HAP-1 (cell line): ENCODE results near the gene FBXO40.

Experiments
- DNase-seq, 2 experiments: peaks; one replicate each; pipeline ENCODE4 v3.0.0-alpha.2; 2016 to 2020; ENCODE audit warnings: low spot score in 2 of 2
- H3K27me3 ChIP-seq: fragments of 250-450 bp; sonication (Bioruptor Pico); 2 replicates; pipeline ENCODE4 v1.5.1; 2020; ENCODE audit warnings: low read depth, mild to moderate bottlenecking, moderate library complexity
- H3K36me3 ChIP-seq: fragments of 250-450 bp; sonication (Bioruptor Pico); replicated peaks from 2 replicates; pipeline ENCODE4 v1.5.1; 2020; ENCODE audit warnings: mild to moderate bottlenecking
- H3K4me1 ChIP-seq: fragments of 250-450 bp; sonication (Bioruptor Pico); 2 replicates; pipeline ENCODE4 v1.5.1; 2020; ENCODE audit warnings: mild to moderate bottlenecking
- H3K4me3 ChIP-seq: fragments of 250-450 bp; sonication (Bioruptor Pico); 2 replicates; pipeline ENCODE4 v1.5.1; 2020; ENCODE audit warnings: mild to moderate bottlenecking, moderate library complexity
- H3K9me3 ChIP-seq: fragments of 250-450 bp; sonication (Bioruptor Pico); 2 replicates; pipeline ENCODE4 v1.5.1; 2020; ENCODE audit warnings: mild to moderate bottlenecking, moderate library complexity
- in situ Hi-C: fragments of 300-500 bp; cut with MboI; formaldehyde crosslinking; loops from 3 replicates; pipeline ENCODE4 v1.14.3; 2020; ENCODE audit warnings: low sequenced_read_pairs, inconsistent platforms, mixed read lengths

Gene FBXO40

DNA sequence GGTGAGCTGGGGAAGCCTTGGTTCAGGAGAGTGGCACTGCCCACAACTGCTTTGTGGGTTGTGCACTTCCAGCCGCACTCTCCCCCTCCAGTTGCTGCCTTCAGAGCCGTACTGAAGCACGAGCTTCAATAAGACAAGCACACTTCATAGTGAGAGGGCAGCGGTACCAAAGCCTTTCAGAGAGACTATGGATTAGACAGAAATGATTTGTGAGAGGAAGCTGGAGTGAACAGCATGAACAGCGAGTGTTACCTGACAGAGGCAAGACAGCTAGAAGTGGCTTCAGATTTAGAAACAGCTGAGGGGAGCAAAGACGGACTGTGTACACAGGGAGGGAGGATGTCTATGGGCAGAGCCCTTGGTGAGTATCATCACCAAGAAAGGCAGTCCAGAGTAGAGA lies 36.4 kb downstream of the FBXO40 start:
- Histone ChIP-seq H3K36me3 (no peaks in the 10 kb centered on the region), H3K4me1 (no peaks in the 10 kb centered on the region), H3K4me3 (no peak overlapping the region), H3K27me3 (no peaks in the 10 kb centered on the region), H3K9me3 (no peaks in the 10 kb centered on the region)
- DNase-seq, result no peak
- in situ Hi-C loops, result no loop called here

DNA sequence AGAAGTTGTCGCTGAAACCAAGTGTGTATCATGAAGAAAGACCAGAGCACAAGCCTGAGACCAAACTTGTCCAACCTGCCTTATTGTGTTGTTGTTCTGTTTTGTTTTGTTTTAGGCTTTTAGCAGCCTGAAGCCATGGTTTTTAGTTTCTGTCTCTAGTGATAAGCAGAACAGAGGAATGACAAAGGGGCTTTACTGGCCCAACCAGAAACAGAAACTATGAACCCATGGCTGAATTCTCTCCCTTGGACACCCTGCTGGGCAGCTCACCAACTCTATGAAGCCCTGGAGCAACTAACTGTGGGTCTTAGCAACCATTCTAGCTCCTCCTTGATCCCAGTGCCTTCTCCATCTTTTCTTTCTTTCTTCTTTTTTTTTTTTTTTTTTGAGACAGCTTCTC lies 37.2 kb downstream of the FBXO40 start:
- DNase-seq, result no peak
- Histone ChIP-seq H3K4me3 (no peak overlapping the region), H3K36me3 (no peaks in the 10 kb centered on the region), H3K4me1 (no peaks in the 10 kb centered on the region), H3K9me3 (no peaks in the 10 kb centered on the region), H3K27me3 (no peaks in the 10 kb centered on the region)
- in situ Hi-C loops, result no loop called here

DNA sequence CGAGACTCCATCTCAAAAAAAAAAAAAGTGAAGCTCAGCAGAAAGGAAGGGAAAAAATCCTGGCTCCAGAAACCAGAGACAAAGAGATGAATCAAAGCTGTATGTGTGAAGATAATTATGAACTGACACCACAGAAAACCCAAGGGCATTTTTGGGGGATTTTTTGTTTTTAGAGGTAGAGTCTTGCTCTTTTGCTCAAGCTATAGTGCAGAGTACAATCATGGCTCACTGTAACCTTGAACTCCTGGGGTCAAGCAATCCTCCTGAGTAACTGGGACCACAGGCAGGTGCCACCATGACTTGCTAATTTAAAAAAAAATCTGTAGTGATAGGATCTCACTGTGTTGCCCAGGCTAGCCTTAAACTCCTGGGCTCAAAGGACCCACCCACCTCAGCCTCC lies 44.7 kb downstream of the FBXO40 start:
- no peaks in the 10 kb centered on the region for H3K36me3 ChIP-seq
- DNase-seq, result no peak
- in situ Hi-C loops, result no loop called here
- no peak overlapping the region for H3K4me3 ChIP-seq
- H3K4me1 ChIP-seq, result no peaks in the 10 kb centered on the region
- H3K27me3 ChIP-seq, result no peaks in the 10 kb centered on the region
- no peaks in the 10 kb centered on the region for H3K9me3 ChIP-seq

DNA sequence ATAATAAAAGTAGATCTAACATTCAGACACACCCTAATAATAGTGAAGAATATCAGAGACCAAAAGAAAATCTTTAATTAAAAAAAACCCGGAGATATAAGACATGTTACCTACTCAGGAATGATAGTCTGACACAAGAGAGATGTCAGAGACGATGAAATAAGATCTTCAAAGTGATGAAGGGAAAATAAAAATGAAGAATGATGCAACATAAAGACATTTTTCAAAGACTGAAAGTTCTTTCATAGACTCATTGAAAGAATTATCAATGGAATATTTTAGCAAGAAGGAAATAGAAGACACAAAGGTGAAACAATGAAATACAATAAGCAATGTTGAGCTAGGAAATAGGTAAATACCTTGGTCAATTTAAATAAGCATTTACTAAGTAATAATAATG lies 47.9 kb downstream of the FBXO40 start:
- Histone ChIP-seq H3K4me1 (no peaks in the 10 kb centered on the region), H3K36me3 (no peaks in the 10 kb centered on the region), H3K9me3 (no peaks in the 10 kb centered on the region), H3K4me3 (no peak overlapping the region), H3K27me3 (no peaks in the 10 kb centered on the region)
- DNase-seq, result no peak
- in situ Hi-C loops, result no loop called here

DNA sequence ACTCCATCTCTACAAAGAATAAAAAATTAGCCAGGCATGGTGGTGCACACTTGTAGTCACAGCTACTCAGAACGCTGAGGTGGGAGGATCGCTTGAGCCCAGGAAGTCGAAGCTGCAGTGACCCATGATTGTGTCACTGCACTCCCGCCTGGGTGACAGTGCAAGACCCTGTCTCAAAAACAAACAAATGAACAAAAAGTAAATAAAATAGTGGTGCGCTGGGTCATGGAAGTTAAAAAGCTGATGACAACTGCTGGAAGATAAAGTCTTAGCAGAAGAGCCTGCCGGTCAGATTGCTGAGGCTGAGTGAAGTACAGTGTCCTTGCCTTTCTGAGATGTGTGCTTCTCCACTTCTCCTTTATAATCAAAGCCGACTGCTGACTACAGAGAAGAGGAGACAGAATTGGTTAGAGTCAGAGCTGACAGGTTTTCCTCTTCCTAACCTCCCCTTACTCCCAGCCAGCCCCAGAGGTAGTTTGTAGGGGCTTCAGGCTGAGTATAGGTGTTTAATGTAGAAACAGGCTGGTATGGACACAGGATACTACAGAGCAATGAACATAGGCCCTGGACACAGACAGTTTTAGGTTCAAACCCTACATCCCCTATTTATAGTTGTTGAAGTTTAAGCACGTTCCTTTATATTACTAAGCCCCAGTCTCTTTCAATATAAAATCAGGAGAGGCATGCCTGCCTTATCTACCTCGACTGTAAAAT lies 49.6 kb downstream of the FBXO40 start:
- Histone ChIP-seq H3K9me3 (no peaks in the 10 kb centered on the region), H3K36me3 (no peaks in the 10 kb centered on the region), H3K27me3 (no peaks in the 10 kb centered on the region), H3K4me1 (no peaks in the 10 kb centered on the region), H3K4me3 (no peak overlapping the region)
- DNase-seq, result no peak
- in situ Hi-C loops, result no loop called here

DNA sequence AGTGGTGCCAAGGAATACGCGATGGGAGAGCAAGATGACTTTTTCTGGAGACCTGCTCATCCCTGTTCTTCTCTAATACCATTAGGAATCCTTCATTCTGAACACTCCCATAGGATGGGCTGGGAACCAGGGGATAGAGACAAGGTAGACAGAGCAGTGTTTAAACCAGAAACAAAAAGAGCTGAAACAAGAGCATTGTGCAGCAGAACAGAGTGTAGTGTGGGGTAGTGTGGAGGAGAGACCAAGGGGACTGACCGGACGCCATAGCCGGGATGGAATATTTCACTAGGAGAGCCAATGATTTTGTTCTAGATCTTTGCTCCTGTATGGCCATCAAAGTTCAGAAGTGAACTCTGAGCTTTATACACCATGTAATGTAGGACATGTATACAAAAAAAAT lies 51.9 kb downstream of the FBXO40 start:
- in situ Hi-C loops, result no loop called here
- no peak overlapping the region for H3K4me3 ChIP-seq
- H3K9me3 ChIP-seq, result no peaks in the 10 kb centered on the region
- H3K36me3 ChIP-seq, result no peaks in the 10 kb centered on the region
- H3K27me3 ChIP-seq, result no peaks in the 10 kb centered on the region
- no peak for DNase-seq
- no peaks in the 10 kb centered on the region for H3K4me1 ChIP-seq

DNA sequence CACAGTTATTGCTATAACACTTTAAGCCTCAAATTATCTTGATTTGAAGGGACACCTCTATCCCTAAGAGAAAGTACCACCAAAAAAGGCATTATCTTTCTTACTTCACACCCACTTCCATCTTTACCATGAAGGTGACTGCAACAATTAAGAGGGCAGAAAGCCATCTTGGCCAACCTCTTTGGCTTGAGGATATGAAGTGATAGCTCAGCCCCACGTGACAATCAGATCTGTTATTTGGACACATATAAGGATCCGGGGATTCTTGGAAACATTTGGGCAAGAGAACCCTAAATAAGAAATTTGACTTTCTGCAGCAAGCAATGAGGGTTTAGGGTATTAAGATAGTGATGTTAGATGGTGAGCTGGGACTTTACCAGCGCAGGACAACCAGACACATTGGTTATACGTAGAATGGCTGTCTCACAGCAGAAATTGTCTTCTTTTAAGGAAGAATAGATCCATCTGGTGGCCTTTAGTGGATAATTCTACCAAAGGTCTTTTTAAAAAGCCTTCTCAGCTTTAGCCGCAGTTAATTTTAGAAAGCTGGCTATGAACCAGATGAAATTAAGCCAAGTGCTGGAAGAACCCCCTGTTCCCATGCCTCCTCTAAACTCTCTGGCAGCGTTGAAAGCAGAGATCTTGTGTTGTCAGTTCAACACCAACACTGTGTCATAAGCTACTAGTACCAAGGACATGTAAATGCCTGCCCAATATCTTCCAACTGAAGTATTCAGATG lies 55.2 kb downstream of the FBXO40 start:
- in situ Hi-C loops, result no loop called here
- DNase-seq, result no peak
- H3K9me3 ChIP-seq, result no peaks in the 10 kb centered on the region
- H3K4me1 ChIP-seq, result no peaks in the 10 kb centered on the region
- no peaks in the 10 kb centered on the region for H3K36me3 ChIP-seq
- H3K4me3 ChIP-seq, result no peak overlapping the region
- no peaks in the 10 kb centered on the region for H3K27me3 ChIP-seq

DNA sequence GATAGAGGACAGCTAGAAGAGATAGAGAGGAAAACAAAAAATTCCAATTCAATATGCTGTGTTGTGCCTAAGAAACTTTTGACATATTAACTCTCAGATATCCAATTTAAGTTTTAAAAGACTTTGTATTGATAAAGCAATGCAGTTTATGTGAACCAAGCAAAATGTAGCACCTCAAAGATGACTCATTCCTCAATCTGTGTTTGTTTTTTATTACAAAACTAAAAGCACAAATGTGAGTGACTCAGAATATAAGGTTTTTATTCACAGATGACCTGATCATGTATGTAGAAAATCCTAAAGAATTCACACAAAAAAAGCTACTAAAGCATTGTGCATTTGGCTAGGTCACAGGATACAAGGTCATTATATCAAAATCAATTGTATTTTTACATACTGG lies 56.5 kb downstream of the FBXO40 start:
- H3K4me3 ChIP-seq, result no peak overlapping the region
- H3K36me3 ChIP-seq, result no peaks in the 10 kb centered on the region
- no peaks in the 10 kb centered on the region for H3K4me1 ChIP-seq
- in situ Hi-C loops, result no loop called here
- H3K9me3 ChIP-seq, result no peaks in the 10 kb centered on the region
- H3K27me3 ChIP-seq, result no peaks in the 10 kb centered on the region
- no peak for DNase-seq

DNA sequence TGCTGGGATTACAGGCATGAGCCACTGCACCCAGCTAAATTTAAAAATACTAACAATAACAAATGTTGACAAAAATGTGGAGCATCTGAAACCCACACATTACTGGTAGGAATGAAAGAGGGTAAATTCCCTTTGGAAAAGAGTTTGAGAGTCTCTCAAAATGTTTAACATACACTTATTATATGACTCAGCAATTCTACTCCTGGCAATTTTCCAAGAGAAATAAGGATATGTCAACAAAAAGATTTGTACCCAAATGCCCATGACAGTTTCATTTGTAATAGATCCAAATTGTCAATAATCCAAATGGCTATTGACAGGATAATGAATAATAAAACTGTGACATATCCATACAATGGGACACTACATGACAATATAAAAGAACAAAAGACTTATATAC lies 58.5 kb downstream of the FBXO40 start:
- DNase-seq, result no peak
- Histone ChIP-seq H3K4me3 (no peak overlapping the region), H3K4me1 (no peaks in the 10 kb centered on the region), H3K27me3 (no peaks in the 10 kb centered on the region), H3K36me3 (no peaks in the 10 kb centered on the region), H3K9me3 (no peaks in the 10 kb centered on the region)
- in situ Hi-C loops, result no loop called here

DNA sequence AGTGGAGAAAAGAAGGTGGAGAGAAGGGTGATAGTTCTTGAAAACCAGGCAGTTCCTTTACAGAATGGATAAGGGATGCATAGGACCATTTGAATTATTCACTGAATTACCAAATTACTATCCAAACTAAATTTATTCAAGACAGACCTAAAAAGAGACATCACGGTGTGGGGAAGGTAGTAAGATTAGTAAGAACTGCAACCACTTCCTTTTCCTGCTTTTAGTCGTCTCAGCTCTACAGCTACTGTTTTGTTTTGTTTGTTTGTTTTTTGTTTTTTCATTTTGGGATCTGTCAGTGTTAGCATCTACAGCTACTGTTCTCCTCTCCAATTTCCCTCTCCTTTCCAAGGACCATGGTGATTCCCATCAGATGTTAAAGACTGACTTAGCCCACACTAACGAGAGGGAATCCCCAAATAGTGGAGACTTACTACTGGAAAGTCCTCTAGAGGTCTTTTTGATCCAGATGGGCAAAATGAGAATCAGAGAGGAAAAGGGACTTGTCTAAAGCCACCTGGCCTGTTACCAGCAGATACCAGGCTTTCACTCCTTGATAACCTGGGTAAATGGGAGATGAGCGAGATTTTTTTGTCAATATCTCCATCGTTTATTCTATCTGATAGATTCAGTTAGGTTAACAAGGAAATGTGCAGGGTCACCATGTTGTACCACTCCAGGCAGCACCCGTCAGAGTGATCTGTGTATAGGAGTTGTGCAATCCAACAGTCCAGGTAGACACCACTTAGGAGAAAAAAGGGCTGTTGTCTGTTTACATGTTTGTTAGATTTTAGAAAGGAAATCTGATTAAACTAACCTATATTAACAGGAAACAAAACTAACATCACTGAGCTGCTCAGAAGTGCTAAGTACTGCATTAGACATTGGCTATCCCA lies 61.6 kb downstream of the FBXO40 start:
- Histone ChIP-seq H3K4me3 (no peak overlapping the region), H3K27me3 (no peaks in the 10 kb centered on the region), H3K9me3 (no peaks in the 10 kb centered on the region), H3K4me1 (no peaks in the 10 kb centered on the region), H3K36me3 (no peaks in the 10 kb centered on the region)
- in situ Hi-C loops, result no loop called here
- no peak for DNase-seq

DNA sequence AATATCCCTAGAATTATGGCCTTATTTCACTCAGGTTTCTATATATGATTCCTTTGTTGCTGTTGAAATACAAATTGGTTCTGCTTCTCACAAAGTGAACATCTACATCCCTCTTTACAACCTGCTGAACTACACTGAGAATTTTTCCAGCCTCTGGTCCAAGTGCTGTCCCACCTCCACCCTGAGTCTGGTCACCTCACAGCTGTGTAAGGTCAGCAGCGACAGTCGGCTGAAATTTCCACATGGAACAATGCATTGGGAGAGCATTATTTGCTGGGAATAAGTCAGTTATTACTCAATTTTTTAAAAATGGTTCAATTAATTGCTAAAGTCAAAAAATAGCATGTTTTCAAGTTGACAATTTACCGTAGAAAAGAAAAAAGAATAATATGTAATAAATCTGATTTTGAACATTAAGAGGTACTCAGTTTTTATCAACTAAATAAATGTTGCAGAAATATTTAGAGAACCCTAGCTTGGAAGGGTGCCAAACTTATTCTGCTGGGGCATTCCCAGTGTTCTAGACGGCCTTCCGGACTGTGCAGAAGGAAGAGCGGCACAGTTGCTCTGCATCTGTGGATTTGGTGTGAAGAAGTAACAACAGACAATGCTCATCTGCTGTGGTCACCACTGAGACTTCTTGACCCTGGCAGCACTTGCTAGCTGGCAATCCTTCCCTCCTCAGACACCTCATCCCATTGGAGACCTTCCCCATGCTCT lies 65.7 kb downstream of the FBXO40 start:
- Histone ChIP-seq H3K9me3 (no peaks in the 10 kb centered on the region), H3K4me1 (peaks cover 3% of the 10 kb centered on the region; the same call in 1 of the 2 replicates), H3K4me3 (no peak overlapping the region), H3K27me3 (no peaks in the 10 kb centered on the region), H3K36me3 (peaks cover 9% of the 10 kb centered on the region)
- in situ Hi-C loops, result no loop called here
- no peak for DNase-seq

DNA sequence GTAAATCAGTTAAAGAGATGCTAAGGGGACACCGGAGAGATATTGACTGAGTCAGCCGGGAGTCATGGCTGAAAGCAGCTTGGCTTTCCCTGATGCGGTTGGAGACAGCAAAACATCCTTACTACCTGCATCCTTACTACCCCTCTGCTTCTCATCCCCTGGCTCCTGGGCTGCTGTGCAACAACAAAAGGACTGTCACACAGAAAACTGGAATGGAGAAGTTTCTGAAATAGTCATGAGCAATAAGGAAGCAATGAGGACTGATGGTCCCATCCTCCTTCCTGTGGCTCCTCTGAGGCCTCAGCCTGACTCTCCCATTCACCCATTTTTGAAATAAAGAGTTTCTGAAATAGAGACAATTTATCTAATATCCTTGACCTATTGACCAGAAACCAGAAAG lies 66.4 kb downstream of the FBXO40 start:
- peaks cover 16% of the 10 kb centered on the region for H3K36me3 ChIP-seq
- DNase-seq, result no peak
- in situ Hi-C loops, result no loop called here
- no peaks in the 10 kb centered on the region for H3K27me3 ChIP-seq
- peaks cover 3% of the 10 kb centered on the region; the same call in 1 of the 2 replicates for H3K4me1 ChIP-seq
- no peaks in the 10 kb centered on the region for H3K9me3 ChIP-seq
- H3K4me3 ChIP-seq, result no peak overlapping the region

DNA sequence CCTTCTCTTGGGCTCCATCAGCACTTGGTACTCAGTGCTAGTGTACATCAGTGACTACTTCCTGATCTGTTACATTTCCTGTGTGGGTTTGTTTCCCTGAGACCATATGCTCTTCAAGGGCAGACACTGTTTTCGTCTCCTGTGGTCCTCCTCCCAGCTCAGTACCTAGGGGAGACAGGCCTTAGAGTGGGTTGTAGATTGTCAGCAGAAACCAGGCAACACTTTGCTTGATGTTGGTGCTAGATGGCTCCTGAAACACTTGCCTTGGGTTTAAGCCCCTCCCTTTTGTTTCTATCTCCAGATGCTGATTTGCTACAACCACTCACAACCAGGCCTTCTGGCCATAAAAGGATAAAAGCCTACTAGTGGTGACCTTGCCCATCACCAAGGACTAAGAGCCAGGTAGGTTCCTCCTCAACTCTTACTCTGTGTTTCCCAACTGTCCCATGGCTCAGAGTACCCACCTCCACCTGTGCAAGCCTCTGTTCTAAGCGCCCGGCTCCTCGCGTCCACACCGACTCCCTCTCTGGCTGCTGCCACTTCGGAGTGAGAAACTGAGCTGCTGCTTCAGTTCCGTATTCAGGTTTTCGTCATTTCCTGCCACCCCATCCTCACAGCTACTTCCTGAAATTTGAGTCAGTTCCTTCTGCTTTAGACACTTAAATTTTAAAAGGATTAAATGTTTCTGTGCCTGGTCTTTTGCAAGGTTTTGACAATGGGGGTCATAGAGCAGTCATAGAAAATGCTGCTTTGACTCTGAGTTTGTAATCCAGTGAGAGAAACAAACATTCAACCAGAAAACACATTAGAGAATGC lies 67.4 kb downstream of the FBXO40 start, which contains the start of gene HCLS1:
TSS of gene HCLS1 (minus strand) at position 548 of the 816 bp plus-strand sequence. CDS start 2,556 bp downstream, outside the sequence.
- H3K4me1 ChIP-seq, result peaks cover 3% of the 10 kb centered on the region; the same call in 1 of the 2 replicates
- peak; percentile 24 to 42 for DNase-seq
- H3K36me3 ChIP-seq, result peaks cover 20% of the 10 kb centered on the region
- no peaks in the 10 kb centered on the region for H3K9me3 ChIP-seq
- H3K27me3 ChIP-seq, result no peaks in the 10 kb centered on the region
- in situ Hi-C loops, result no loop called here
- peak within 1 kb of the TSS; percentile 31 for H3K4me3 ChIP-seq
